K562 (cell line): ENCODE measurements around the gene LYPD6B.

Experiments used
- CHAMP1 ChIP-seq: fragments of 450-650 bp; IDR thresholded peaks from 2 replicates; pipeline ENCODE4 v1.6.1; 2016; ENCODE audit warnings: mild to moderate bottlenecking
- FOXM1 ChIP-seq, 2 experiments: fragments of 450-650 bp in 1 of 2; sonication (generic) in 1 of 2; formaldehyde crosslinking in 1 of 2; IDR thresholded peaks; 2 replicates each; pipeline versions ENCODE4 v1.6.1 to v1.9.0; 2017 to 2022; ENCODE audit warnings: low read depth in 2 of 2, mild to moderate bottlenecking in 2 of 2, missing genetic modification reagents in 1 of 2, moderate library complexity in 1 of 2
- GTF2B ChIP-seq: IDR thresholded peaks from 2 replicates; pipeline ENCODE4 v1.6.1; 2011; ENCODE audit not compliant: insufficient read length; ENCODE audit errors: extremely low read depth
- KDM2B ChIP-seq: fragments of 250-450 bp; sonication (Bioruptor Pico); IDR thresholded peaks from 2 replicates; pipeline ENCODE4 v1.8.0; 2021; ENCODE audit warnings: mild to moderate bottlenecking, moderate library complexity
- L3MBTL2 ChIP-seq: fragments of 450-650 bp; IDR thresholded peaks from 2 replicates; pipeline ENCODE4 v1.6.1; 2016; ENCODE audit warnings: mild to moderate bottlenecking, moderate library complexity
- MAFG ChIP-seq: fragments of 450-650 bp; conservative IDR thresholded peaks from 2 replicates; pipeline ENCODE4 v1.6.1; 2016; ENCODE audit warnings: missing genetic modification characterization, missing compliant biosample characterization
- MYC ChIP-seq, 2 experiments: fragments of 250-450 bp in 1 of 2; sonication (Bioruptor Pico) in 1 of 2; IDR thresholded peaks; 2 replicates each; pipeline versions ENCODE4 v1.5.1 to v1.6.1; 2012 to 2021; ENCODE audit warnings: low read depth in 2 of 2, borderline replicate concordance in 1 of 2, improper control_type of control experiment in 1 of 2, low read length in 1 of 2, mild to moderate bottlenecking in 1 of 2, moderate library complexity in 1 of 2
- POLR2AphosphoS5 ChIP-seq: IDR thresholded peaks from 2 replicates; pipeline ENCODE4 v1.6.1; 2011; ENCODE audit warnings: mild to moderate bottlenecking, low read depth, low read length, moderate library complexity; ENCODE audit not compliant: control insufficient read depth, insufficient read depth
- SNRNP70 ChIP-seq: fragments of 200-400 bp; formaldehyde crosslinking; optimal IDR thresholded peaks from 2 replicates; pipeline ENCODE3; 2017; ENCODE audit warnings: low read depth, low read length
- ZNF24 ChIP-seq: fragments of 450-650 bp; IDR thresholded peaks from 2 replicates; pipeline ENCODE4 v1.6.1; 2016
- ZNF274 ChIP-seq: IDR thresholded peaks from 2 replicates; pipeline ENCODE4 v1.6.1; 2011; ENCODE audit warnings: low read depth, mild to moderate bottlenecking, low read length, moderate library complexity, borderline replicate concordance
- TF ChIP-seq, protein P1 (sequence below), 2 experiments: IDR thresholded peaks; 2 replicates each; pipeline ENCODE4 v1.6.1; 2011; ENCODE audit warnings: borderline replicate concordance in 1 of 2, control low read depth in 1 of 2, low read depth in 1 of 2, low read length in 1 of 2, mild to moderate bottlenecking in 1 of 2, mixed read lengths in 1 of 2, moderate library complexity in 1 of 2; ENCODE audit not compliant: insufficient read depth in 1 of 2, insufficient read length in 1 of 2, poor library complexity in 1 of 2, severe bottlenecking in 1 of 2; ENCODE audit errors: extremely low read depth in 1 of 2
- TF ChIP-seq, protein P2 (sequence below), 3 experiments: IDR thresholded peaks in 2 of 3; conservative IDR thresholded peaks in 1 of 3; 2 replicates each; pipeline ENCODE4 v1.5.1; 2011 to 2012; ENCODE audit warnings: low read length in 3 of 3, mild to moderate bottlenecking in 3 of 3, control low read depth in 2 of 3, improper control_type of control experiment in 1 of 3, inconsistent platforms in 1 of 3, low read depth in 1 of 3, mixed read lengths in 1 of 3, moderate library complexity in 1 of 3; ENCODE audit not compliant: insufficient read depth in 2 of 3
- TF ChIP-seq, protein P3 (sequence below): fragments of 150-350 bp; IDR thresholded peaks from 2 replicates; pipeline ENCODE4 v1.6.1; 2014; ENCODE audit warnings: low read depth, mild to moderate bottlenecking, low read length, borderline replicate concordance

- TF ChIP-seq, protein P1, sequence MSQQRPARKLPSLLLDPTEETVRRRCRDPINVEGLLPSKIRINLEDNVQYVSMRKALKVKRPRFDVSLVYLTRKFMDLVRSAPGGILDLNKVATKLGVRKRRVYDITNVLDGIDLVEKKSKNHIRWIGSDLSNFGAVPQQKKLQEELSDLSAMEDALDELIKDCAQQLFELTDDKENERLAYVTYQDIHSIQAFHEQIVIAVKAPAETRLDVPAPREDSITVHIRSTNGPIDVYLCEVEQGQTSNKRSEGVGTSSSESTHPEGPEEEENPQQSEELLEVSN (IDR thresholded peaks at IDR 0.05; ENCODE audit: borderline replicate concordance in 1 of 2, extremely low read depth in 1 of 2, insufficient read depth in 1 of 2, insufficient read length in 1 of 2, low read depth in 1 of 2, low read length in 1 of 2, poor library complexity in 1 of 2, severe bottlenecking in 1 of 2), result no peak
- no peak for TF ChIP-seq POLR2AphosphoS5
- no peak for TF ChIP-seq KDM2B (CRISPR knock-in tag)
- TF ChIP-seq, protein P2, sequence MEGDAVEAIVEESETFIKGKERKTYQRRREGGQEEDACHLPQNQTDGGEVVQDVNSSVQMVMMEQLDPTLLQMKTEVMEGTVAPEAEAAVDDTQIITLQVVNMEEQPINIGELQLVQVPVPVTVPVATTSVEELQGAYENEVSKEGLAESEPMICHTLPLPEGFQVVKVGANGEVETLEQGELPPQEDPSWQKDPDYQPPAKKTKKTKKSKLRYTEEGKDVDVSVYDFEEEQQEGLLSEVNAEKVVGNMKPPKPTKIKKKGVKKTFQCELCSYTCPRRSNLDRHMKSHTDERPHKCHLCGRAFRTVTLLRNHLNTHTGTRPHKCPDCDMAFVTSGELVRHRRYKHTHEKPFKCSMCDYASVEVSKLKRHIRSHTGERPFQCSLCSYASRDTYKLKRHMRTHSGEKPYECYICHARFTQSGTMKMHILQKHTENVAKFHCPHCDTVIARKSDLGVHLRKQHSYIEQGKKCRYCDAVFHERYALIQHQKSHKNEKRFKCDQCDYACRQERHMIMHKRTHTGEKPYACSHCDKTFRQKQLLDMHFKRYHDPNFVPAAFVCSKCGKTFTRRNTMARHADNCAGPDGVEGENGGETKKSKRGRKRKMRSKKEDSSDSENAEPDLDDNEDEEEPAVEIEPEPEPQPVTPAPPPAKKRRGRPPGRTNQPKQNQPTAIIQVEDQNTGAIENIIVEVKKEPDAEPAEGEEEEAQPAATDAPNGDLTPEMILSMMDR (IDR thresholded peaks at IDR 0.05 in 2 of 3, conservative IDR thresholded peaks at IDR 0.05 in 1 of 3; ENCODE audit: insufficient read depth in 2 of 3, low read depth in 1 of 3, low read length in 3 of 3), result no peak
- no peak for TF ChIP-seq MAFG (tag)
- no peak for TF ChIP-seq FOXM1 (IDR thresholded peaks at IDR 0.05; ENCODE audit: low read depth)
- TF ChIP-seq FOXM1 (CRISPR knock-in tag; IDR thresholded peaks at IDR 0.05; ENCODE audit: low read depth), result no peak
- TF ChIP-seq GTF2B, result no peak
- no peak for TF ChIP-seq L3MBTL2
- TF ChIP-seq ZNF274, result no peak
- TF ChIP-seq CHAMP1, result no peak
- no peak for TF ChIP-seq MYC (IDR thresholded peaks at IDR 0.05; ENCODE audit: low read depth, low read length)
- no peak for TF ChIP-seq MYC (CRISPR knock-in tag; IDR thresholded peaks at IDR 0.05; ENCODE audit: borderline replicate concordance, low read depth)
- no peak for TF ChIP-seq ZNF24
- TF ChIP-seq, protein P3, sequence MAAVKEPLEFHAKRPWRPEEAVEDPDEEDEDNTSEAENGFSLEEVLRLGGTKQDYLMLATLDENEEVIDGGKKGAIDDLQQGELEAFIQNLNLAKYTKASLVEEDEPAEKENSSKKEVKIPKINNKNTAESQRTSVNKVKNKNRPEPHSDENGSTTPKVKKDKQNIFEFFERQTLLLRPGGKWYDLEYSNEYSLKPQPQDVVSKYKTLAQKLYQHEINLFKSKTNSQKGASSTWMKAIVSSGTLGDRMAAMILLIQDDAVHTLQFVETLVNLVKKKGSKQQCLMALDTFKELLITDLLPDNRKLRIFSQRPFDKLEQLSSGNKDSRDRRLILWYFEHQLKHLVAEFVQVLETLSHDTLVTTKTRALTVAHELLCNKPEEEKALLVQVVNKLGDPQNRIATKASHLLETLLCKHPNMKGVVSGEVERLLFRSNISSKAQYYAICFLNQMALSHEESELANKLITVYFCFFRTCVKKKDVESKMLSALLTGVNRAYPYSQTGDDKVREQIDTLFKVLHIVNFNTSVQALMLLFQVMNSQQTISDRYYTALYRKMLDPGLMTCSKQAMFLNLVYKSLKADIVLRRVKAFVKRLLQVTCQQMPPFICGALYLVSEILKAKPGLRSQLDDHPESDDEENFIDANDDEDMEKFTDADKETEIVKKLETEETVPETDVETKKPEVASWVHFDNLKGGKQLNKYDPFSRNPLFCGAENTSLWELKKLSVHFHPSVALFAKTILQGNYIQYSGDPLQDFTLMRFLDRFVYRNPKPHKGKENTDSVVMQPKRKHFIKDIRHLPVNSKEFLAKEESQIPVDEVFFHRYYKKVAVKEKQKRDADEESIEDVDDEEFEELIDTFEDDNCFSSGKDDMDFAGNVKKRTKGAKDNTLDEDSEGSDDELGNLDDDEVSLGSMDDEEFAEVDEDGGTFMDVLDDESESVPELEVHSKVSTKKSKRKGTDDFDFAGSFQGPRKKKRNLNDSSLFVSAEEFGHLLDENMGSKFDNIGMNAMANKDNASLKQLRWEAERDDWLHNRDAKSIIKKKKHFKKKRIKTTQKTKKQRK, result no peak
- no peak for TF ChIP-seq SNRNP70
Measured at GRCh38 chr2:149192427-149192826, 153.9 kb downstream of the LYPD6B start.
